HepG2 (cell line): ENCODE data around the gene ADI1. TPM values are rescaled to one million over a fixed set of nuclear protein-coding genes. Genes with fewer than 3 reads are reported as not detected.

ENCODE experiments used
- AHR ChIP-seq: IDR thresholded peaks from 2 replicates; pipeline ENCODE4 v1.6.1; 2018; ENCODE audit warnings: missing genetic modification reagents, missing compliant biosample characterization
- ATRX ChIP-seq: sonication (generic); formaldehyde crosslinking; IDR thresholded peaks from 2 replicates; pipeline ENCODE4 v1.4.0; 2020; ENCODE audit warnings: missing genetic modification reagents, borderline replicate concordance
- EEA1 ChIP-seq: sonication (generic); formaldehyde crosslinking; IDR thresholded peaks from 2 replicates; pipeline ENCODE4 v1.5.1; 2020; ENCODE audit warnings: mild to moderate bottlenecking, missing genetic modification reagents, borderline replicate concordance
- FOSL2 ChIP-seq: sonication (generic); formaldehyde crosslinking; IDR thresholded peaks from 2 replicates; pipeline ENCODE4 v1.4.0; 2020; ENCODE audit warnings: missing genetic modification reagents
- GTF3A ChIP-seq: sonication (generic); formaldehyde crosslinking; conservative IDR thresholded peaks from 2 replicates; pipeline ENCODE4 v1.4.0; 2020; ENCODE audit warnings: mild to moderate bottlenecking, missing genetic modification reagents
- HDAC6 ChIP-seq: fragments of 200-600 bp; sonication (generic); IDR thresholded peaks from 2 replicates; pipeline ENCODE4 v1.7.0; 2017; ENCODE audit warnings: mild to moderate bottlenecking, antibody characterized with exemption, low read length, low read depth
- STAT5B ChIP-seq: sonication (generic); formaldehyde crosslinking; IDR thresholded peaks from 2 replicates; pipeline ENCODE4 v1.4.0; 2020; ENCODE audit warnings: missing genetic modification reagents
- ZBTB8A ChIP-seq: sonication (generic); formaldehyde crosslinking; IDR thresholded peaks from 2 replicates; pipeline ENCODE4 v1.4.0; 2020; ENCODE audit warnings: mild to moderate bottlenecking, low read depth, missing genetic modification reagents, borderline replicate concordance
- ZNF143 ChIP-seq: sonication (generic); formaldehyde crosslinking; IDR thresholded peaks from 2 replicates; pipeline ENCODE4 v1.4.0; 2020; ENCODE audit warnings: missing genetic modification reagents
- ZNF263 ChIP-seq: sonication (generic); formaldehyde crosslinking; IDR thresholded peaks from 2 replicates; pipeline ENCODE4 v1.4.0; 2020; ENCODE audit warnings: missing genetic modification reagents
- ZNF614 ChIP-seq: IDR thresholded peaks from 2 replicates; pipeline ENCODE4 v1.6.1; 2018; ENCODE audit warnings: missing biosample characterization, missing genetic modification reagents, inconsistent platforms, borderline replicate concordance
- polyA plus RNA-seq, 8 experiments: library from polyadenylated mRNA; depleted of rRNA in 3 of 8; stranded (reverse) in 7 of 8; unstranded in 1 of 8; fragments of >200 nt; fragmentation: Illumina TruSeq in 4 of 8; extraction: Trizol in 4 of 8; gene quantifications; 2 replicates each; pipeline versions ENCODE4 v1.2.1 to v1.2.3, GENCODE V29; 2011 to 2016; ENCODE audit warnings: low read depth in 4 of 8, missing spikeins in 1 of 8, mixed read lengths in 1 of 8; ENCODE audit not compliant: insufficient read depth in 1 of 8
- total RNA-seq, 5 experiments: library from RNA; depleted of rRNA; stranded (reverse); fragments of >200 nt; fragmentation: Illumina TruSeq; extraction: Trizol; gene quantifications; 2 replicates each; pipeline ENCODE4 v1.2.3, GENCODE V29; 2016; ENCODE audit warnings: low read depth in 1 of 5
- TF ChIP-seq, protein P1 (sequence below): sonication (generic); formaldehyde crosslinking; IDR thresholded peaks from 2 replicates; pipeline ENCODE4 v1.9.0; 2021; ENCODE audit warnings: missing genetic modification reagents, mild to moderate bottlenecking, borderline replicate concordance
- TF ChIP-seq, protein P2 (sequence below): sonication (generic); formaldehyde crosslinking; IDR thresholded peaks from 2 replicates; pipeline ENCODE4 v1.4.0; 2020; ENCODE audit warnings: missing genetic modification reagents, borderline replicate concordance
- TF ChIP-seq, protein P3 (sequence below): sonication (generic); formaldehyde crosslinking; IDR thresholded peaks from 2 replicates; pipeline ENCODE4 v1.4.0; 2020; ENCODE audit warnings: missing genetic modification reagents
- TF ChIP-seq, protein P4 (sequence below), 2 experiments: IDR thresholded peaks; 2 replicates each; pipeline ENCODE4 v1.6.1; 2011 to 2012; ENCODE audit warnings: low read length in 2 of 2, borderline replicate concordance in 1 of 2, low read depth in 1 of 2, mild to moderate bottlenecking in 1 of 2, moderate library complexity in 1 of 2

Gene ADI1
- total and polyA plus RNA-seq, 2 of the 13 experiments (the other 11 are each of a cell fraction or from before 2014, with no cell fraction given): 28.7 to 123 TPM

DNA sequence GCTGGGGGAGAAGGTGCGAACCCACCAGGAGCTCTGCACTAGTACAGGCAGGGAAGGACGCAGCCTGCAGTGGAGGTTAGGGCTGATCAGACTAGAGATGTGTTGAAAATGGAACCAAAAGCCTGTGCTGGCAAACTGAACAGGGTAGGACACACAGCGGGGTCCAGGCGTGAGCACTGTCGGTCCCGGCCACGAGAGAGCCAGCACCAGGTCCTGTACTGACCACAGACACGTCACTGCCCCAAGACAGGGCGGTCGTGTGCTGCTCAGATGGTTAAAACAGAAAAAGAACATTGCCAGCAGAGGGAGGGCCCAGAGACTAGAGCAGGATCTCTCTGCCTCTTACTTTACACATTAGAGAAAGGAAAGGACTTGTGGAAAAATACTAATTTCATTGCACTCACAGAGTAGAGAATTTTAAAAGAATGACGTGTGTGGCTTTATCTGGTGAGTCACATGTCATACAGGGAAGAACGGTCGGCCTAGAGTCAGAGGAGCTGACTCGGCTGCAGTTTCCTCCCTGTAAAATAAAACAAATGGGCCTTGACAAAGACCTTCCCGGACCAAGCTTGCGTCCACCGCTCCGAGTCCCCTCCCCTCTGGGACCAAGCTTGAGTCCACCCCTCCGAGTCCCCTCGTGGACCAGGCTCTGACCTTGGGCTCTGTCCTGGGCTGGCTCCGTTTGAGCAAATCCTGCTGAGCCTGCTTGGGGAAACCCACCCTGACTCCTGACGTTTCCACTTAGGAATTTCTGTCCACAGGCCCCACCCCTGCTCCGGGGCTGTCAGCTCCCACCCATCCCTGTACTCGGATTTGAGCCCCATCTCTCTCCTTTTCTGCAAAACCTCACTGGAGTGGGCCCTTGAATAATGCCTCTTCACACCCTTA, 16.7 kb upstream of the ADI1 start (continued):
- TF ChIP-seq, protein P1, sequence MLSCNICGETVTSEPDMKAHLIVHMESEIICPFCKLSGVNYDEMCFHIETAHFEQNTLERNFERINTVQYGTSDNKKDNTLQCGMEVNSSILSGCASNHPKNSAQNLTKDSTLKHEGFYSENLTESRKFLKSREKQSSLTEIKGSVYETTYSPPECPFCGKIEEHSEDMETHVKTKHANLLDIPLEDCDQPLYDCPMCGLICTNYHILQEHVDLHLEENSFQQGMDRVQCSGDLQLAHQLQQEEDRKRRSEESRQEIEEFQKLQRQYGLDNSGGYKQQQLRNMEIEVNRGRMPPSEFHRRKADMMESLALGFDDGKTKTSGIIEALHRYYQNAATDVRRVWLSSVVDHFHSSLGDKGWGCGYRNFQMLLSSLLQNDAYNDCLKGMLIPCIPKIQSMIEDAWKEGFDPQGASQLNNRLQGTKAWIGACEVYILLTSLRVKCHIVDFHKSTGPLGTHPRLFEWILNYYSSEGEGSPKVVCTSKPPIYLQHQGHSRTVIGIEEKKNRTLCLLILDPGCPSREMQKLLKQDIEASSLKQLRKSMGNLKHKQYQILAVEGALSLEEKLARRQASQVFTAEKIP: no peak
- TF ChIP-seq STAT5B (CRISPR knock-in tag): no peak
- TF ChIP-seq, protein P2, sequence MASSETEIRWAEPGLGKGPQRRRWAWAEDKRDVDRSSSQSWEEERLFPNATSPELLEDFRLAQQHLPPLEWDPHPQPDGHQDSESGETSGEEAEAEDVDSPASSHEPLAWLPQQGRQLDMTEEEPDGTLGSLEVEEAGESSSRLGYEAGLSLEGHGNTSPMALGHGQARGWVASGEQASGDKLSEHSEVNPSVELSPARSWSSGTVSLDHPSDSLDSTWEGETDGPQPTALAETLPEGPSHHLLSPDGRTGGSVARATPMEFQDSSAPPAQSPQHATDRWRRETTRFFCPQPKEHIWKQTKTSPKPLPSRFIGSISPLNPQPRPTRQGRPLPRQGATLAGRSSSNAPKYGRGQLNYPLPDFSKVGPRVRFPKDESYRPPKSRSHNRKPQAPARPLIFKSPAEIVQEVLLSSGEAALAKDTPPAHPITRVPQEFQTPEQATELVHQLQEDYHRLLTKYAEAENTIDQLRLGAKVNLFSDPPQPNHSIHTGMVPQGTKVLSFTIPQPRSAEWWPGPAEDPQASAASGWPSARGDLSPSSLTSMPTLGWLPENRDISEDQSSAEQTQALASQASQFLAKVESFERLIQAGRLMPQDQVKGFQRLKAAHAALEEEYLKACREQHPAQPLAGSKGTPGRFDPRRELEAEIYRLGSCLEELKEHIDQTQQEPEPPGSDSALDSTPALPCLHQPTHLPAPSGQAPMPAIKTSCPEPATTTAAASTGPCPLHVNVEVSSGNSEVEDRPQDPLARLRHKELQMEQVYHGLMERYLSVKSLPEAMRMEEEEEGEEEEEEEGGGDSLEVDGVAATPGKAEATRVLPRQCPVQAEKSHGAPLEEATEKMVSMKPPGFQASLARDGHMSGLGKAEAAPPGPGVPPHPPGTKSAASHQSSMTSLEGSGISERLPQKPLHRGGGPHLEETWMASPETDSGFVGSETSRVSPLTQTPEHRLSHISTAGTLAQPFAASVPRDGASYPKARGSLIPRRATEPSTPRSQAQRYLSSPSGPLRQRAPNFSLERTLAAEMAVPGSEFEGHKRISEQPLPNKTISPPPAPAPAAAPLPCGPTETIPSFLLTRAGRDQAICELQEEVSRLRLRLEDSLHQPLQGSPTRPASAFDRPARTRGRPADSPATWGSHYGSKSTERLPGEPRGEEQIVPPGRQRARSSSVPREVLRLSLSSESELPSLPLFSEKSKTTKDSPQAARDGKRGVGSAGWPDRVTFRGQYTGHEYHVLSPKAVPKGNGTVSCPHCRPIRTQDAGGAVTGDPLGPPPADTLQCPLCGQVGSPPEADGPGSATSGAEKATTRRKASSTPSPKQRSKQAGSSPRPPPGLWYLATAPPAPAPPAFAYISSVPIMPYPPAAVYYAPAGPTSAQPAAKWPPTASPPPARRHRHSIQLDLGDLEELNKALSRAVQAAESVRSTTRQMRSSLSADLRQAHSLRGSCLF (CRISPR knock-in tag): no peak
- peak; percentile 70 for TF ChIP-seq FOSL2 (CRISPR knock-in tag)
- peak; percentile 49 for TF ChIP-seq ZNF143
- no peak for TF ChIP-seq ZNF263 (CRISPR knock-in tag)
- TF ChIP-seq HDAC6: 0 out of 2 replicates have a peak, but pooled peaks have one; percentile 52
- no peak for TF ChIP-seq EEA1 (CRISPR knock-in tag)
- TF ChIP-seq ZNF614 (CRISPR knock-in tag): no peak; the same call in 1 of the 2 replicates
- TF ChIP-seq ATRX (CRISPR knock-in tag): no peak
- TF ChIP-seq ZBTB8A: no peak
- TF ChIP-seq, protein P3, sequence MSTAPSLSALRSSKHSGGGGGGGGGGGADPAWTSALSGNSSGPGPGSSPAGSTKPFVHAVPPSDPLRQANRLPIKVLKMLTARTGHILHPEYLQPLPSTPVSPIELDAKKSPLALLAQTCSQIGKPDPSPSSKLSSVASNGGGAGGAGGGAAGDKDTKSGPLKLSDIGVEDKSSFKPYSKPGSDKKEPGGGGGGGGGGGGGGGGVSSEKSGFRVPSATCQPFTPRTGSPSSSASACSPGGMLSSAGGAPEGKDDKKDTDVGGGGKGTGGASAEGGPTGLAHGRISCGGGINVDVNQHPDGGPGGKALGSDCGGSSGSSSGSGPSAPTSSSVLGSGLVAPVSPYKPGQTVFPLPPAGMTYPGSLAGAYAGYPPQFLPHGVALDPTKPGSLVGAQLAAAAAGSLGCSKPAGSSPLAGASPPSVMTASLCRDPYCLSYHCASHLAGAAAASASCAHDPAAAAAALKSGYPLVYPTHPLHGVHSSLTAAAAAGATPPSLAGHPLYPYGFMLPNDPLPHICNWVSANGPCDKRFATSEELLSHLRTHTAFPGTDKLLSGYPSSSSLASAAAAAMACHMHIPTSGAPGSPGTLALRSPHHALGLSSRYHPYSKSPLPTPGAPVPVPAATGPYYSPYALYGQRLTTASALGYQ (CRISPR knock-in tag): no peak; the same call in 1 of the 2 replicates
- TF ChIP-seq GTF3A: 0 out of 2 replicates have a peak, but pooled peaks have one; percentile 64
- TF ChIP-seq, protein P4, sequence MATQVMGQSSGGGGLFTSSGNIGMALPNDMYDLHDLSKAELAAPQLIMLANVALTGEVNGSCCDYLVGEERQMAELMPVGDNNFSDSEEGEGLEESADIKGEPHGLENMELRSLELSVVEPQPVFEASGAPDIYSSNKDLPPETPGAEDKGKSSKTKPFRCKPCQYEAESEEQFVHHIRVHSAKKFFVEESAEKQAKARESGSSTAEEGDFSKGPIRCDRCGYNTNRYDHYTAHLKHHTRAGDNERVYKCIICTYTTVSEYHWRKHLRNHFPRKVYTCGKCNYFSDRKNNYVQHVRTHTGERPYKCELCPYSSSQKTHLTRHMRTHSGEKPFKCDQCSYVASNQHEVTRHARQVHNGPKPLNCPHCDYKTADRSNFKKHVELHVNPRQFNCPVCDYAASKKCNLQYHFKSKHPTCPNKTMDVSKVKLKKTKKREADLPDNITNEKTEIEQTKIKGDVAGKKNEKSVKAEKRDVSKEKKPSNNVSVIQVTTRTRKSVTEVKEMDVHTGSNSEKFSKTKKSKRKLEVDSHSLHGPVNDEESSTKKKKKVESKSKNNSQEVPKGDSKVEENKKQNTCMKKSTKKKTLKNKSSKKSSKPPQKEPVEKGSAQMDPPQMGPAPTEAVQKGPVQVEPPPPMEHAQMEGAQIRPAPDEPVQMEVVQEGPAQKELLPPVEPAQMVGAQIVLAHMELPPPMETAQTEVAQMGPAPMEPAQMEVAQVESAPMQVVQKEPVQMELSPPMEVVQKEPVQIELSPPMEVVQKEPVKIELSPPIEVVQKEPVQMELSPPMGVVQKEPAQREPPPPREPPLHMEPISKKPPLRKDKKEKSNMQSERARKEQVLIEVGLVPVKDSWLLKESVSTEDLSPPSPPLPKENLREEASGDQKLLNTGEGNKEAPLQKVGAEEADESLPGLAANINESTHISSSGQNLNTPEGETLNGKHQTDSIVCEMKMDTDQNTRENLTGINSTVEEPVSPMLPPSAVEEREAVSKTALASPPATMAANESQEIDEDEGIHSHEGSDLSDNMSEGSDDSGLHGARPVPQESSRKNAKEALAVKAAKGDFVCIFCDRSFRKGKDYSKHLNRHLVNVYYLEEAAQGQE (IDR thresholded peaks at IDR 0.05; ENCODE audit: borderline replicate concordance in 1 of 2, low read depth in 1 of 2, low read length in 2 of 2): peak in 1 of 2 experiments; percentile 36; a peak in 1 of 4 replicates
- peak; percentile 10 for TF ChIP-seq AHR (CRISPR knock-in tag)
